ENCODE data around the gene SLIRP.

DNA sequence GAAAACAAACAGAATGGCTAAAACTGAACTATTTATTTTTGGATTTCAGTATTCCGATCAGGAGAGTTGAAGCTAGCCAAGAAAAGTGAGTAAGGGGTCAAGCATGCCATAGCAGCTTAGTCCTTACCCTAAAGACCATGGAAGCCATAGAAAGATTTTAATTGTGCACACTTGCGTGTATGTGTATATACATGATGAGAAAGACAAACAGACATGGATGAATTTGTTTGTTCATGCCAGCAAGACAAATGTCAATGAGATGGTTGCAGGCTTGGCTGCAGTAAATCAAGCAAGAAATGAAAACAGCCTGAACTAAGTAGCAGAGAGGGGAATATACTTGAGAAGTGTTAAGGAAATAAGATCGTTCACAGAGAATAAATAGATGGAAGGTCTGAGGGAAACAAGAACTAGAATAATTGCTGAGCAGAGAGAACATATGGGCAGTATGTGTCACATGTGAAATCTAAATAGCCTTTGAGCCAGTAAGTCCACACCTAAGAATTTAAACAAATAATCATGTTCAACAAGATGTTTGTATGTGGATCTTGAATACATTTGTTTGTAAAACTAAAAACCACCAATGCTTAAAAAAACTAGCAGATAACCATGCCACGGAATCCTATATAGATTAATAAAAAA is 38.3 kb downstream of the SLIRP start:
- TF ChIP-seq, protein P1, sequence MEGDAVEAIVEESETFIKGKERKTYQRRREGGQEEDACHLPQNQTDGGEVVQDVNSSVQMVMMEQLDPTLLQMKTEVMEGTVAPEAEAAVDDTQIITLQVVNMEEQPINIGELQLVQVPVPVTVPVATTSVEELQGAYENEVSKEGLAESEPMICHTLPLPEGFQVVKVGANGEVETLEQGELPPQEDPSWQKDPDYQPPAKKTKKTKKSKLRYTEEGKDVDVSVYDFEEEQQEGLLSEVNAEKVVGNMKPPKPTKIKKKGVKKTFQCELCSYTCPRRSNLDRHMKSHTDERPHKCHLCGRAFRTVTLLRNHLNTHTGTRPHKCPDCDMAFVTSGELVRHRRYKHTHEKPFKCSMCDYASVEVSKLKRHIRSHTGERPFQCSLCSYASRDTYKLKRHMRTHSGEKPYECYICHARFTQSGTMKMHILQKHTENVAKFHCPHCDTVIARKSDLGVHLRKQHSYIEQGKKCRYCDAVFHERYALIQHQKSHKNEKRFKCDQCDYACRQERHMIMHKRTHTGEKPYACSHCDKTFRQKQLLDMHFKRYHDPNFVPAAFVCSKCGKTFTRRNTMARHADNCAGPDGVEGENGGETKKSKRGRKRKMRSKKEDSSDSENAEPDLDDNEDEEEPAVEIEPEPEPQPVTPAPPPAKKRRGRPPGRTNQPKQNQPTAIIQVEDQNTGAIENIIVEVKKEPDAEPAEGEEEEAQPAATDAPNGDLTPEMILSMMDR (IDR thresholded peaks at IDR 0.05; ENCODE audit: insufficient read depth, low read depth, low read length) = no peak
- no peak for TF ChIP-seq EZH2 (IDR thresholded peaks at IDR 0.05; ENCODE audit: insufficient read depth, low read length)
